ENCODE results near the gene CLDN14.

Gene CLDN14

GRCh38 chr21:36494557-36494956 is 14.6 kb upstream of the CLDN14 start:
- no peak for TF ChIP-seq CTCF (IDR thresholded peaks at IDR 0.05)

GRCh38 chr21:36491209-36491910 is 11.4 kb upstream of the CLDN14 start:
- TF ChIP-seq CTCF (IDR thresholded peaks at IDR 0.05) = no peak

GRCh38 chr21:36489776-36490165 is 9.8 kb upstream of the CLDN14 start:
- TF ChIP-seq CTCF (IDR thresholded peaks at IDR 0.05) = no peak

- no peak for TF ChIP-seq CTCF (IDR thresholded peaks at IDR 0.05)
These were observed 9.3 kb upstream of the CLDN14 start for GRCh38 chr21:36489103-36489775.

GRCh38 chr21:36487641-36488307 is 7.9 kb upstream of the CLDN14 start:
- TF ChIP-seq CTCF (IDR thresholded peaks at IDR 0.05) = no peak

- no peak for TF ChIP-seq CTCF (IDR thresholded peaks at IDR 0.05)
These were observed 6.3 kb upstream of the CLDN14 start for GRCh38 chr21:36486246-36486645.

- TF ChIP-seq CTCF (IDR thresholded peaks at IDR 0.05) = no peak
These were observed 5.6 kb upstream of the CLDN14 start for GRCh38 chr21:36485476-36485875.
